GM12878 (cell line): ENCODE data around the gene AGAP3.

Source experiments
- CREM ChIP-seq: IDR thresholded peaks from 2 replicates; pipeline ENCODE4 v1.6.1; 2014; ENCODE audit warnings: antibody characterized with exemption, low read depth
- HCFC1 ChIP-seq: fragments of 150-350 bp; IDR thresholded peaks from 2 replicates; pipeline ENCODE4 v1.6.1; 2014; ENCODE audit warnings: low read length
- RELA ChIP-seq: fragments of 450-650 bp; IDR thresholded peaks from 2 replicates; pipeline ENCODE4 v1.8.0; 2014; ENCODE audit warnings: borderline replicate concordance; ENCODE audit not compliant: partially characterized antibody
- TF ChIP-seq, protein P1 (sequence below): fragments of 450-650 bp; IDR thresholded peaks from 2 replicates; pipeline ENCODE4 v1.6.1; 2016; ENCODE audit warnings: mild to moderate bottlenecking

DNA sequence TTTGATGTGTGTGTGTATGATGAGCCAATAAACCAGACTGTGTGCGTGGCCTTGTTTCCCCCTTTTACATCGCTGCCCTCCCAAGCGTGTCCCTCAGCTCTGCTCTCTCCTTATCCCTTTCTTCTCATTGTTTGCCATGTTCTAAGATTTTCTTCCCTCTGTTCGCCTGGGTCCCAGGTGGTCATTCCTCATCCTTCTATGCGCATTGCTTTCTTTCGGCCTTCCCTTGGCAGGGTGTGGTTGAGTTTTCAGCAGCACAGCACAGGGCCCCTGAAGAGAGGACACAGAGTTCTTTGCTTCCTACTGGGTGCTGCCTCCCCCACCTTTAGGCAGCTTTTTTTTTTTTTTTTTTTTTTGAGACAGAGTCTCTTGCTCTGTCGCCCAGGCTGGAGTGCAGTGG, 58.1 kb downstream of the AGAP3 start:
- TF ChIP-seq RELA (no peak), CREM (no peak), HCFC1 (no peak)
- TF ChIP-seq, protein P1, sequence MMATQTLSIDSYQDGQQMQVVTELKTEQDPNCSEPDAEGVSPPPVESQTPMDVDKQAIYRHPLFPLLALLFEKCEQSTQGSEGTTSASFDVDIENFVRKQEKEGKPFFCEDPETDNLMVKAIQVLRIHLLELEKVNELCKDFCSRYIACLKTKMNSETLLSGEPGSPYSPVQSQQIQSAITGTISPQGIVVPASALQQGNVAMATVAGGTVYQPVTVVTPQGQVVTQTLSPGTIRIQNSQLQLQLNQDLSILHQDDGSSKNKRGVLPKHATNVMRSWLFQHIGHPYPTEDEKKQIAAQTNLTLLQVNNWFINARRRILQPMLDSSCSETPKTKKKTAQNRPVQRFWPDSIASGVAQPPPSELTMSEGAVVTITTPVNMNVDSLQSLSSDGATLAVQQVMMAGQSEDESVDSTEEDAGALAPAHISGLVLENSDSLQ = no peak
